ENCODE measurements around the gene TOGARAM1.

TOGARAM1 gene

DNA sequence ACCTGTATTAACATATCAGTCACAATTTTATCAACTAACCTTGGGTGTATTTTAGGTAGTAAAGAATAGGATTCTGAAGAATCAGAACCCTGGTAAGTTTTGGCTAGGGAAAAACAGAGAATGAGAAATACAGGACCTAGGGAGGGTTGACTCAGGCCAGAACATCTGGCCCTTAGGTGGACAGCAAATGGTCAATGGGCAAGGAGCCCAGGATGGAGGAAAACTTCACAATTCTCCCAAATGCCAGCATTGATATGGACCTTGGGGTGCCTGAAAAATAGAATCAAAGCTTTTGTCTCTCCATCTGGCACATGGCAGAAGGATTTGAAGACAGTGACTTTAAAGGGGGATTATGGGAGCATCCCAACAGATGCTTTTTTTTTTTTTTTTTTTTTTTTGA, 89.2 kb downstream of the TOGARAM1 start:
- no peak overlapping the region for H3K9ac ChIP-seq (ENCODE audit: low read depth, low read length)
- H3K36me3 ChIP-seq (ENCODE audit: control insufficient read depth, insufficient read depth, low read length), result no peaks in the 10 kb centered on the region
- H3K4me3 ChIP-seq (ENCODE audit: low read depth, low read length), result no peak overlapping the region

GRCh38 chr14:45051896-45052295, 89.9 kb downstream of the TOGARAM1 start:
- no peak overlapping the region for H3K9ac ChIP-seq (ENCODE audit: low read depth, low read length)
- no peaks in the 10 kb centered on the region for H3K4me1 ChIP-seq (ENCODE audit: control insufficient read depth, insufficient read depth, low read length)
- H3K27me3 ChIP-seq (ENCODE audit: control insufficient read depth, insufficient read depth, low read length), result no peaks in the 10 kb centered on the region
- H3K9me3 ChIP-seq (ENCODE audit: control insufficient read depth, insufficient read depth, low read length), result no peaks in the 10 kb centered on the region
- H3K4me3 ChIP-seq (ENCODE audit: low read depth, low read length), result no peak overlapping the region
- H3K36me3 ChIP-seq (ENCODE audit: control insufficient read depth, insufficient read depth, low read length), result no peaks in the 10 kb centered on the region

More for the DNA sequence above, 89.2 kb downstream of the TOGARAM1 start:
- H3K9me3 ChIP-seq (ENCODE audit: control insufficient read depth, insufficient read depth, low read length), result no peaks in the 10 kb centered on the region
- H3K4me1 ChIP-seq (ENCODE audit: control insufficient read depth, insufficient read depth, low read length), result no peaks in the 10 kb centered on the region
- no peaks in the 10 kb centered on the region for H3K27me3 ChIP-seq (ENCODE audit: control insufficient read depth, insufficient read depth, low read length)

GRCh38 chr14:45057349-45057748, 95.4 kb downstream of the TOGARAM1 start:
- Histone ChIP-seq H3K4me1 (ENCODE audit: control insufficient read depth, insufficient read depth, low read length) (no peaks in the 10 kb centered on the region), H3K9ac (ENCODE audit: low read depth, low read length) (no peak overlapping the region), H3K4me3 (ENCODE audit: low read depth, low read length) (no peak overlapping the region), H3K27me3 (ENCODE audit: control insufficient read depth, insufficient read depth, low read length) (no peaks in the 10 kb centered on the region), H3K36me3 (ENCODE audit: control insufficient read depth, insufficient read depth, low read length) (no peaks in the 10 kb centered on the region), H3K9me3 (ENCODE audit: control insufficient read depth, insufficient read depth, low read length) (no peaks in the 10 kb centered on the region)

- Histone ChIP-seq H3K27me3 (ENCODE audit: control insufficient read depth, insufficient read depth, low read length) (no peaks in the 10 kb centered on the region), H3K4me3 (ENCODE audit: low read depth, low read length) (no peak overlapping the region), H3K9me3 (ENCODE audit: control insufficient read depth, insufficient read depth, low read length) (no peaks in the 10 kb centered on the region), H3K9ac (ENCODE audit: low read depth, low read length) (no peak overlapping the region), H3K36me3 (ENCODE audit: control insufficient read depth, insufficient read depth, low read length) (no peaks in the 10 kb centered on the region), H3K4me1 (ENCODE audit: control insufficient read depth, insufficient read depth, low read length) (no peaks in the 10 kb centered on the region)
These were observed 95.9 kb downstream of the TOGARAM1 start for GRCh38 chr14:45057881-45058364.

DNA sequence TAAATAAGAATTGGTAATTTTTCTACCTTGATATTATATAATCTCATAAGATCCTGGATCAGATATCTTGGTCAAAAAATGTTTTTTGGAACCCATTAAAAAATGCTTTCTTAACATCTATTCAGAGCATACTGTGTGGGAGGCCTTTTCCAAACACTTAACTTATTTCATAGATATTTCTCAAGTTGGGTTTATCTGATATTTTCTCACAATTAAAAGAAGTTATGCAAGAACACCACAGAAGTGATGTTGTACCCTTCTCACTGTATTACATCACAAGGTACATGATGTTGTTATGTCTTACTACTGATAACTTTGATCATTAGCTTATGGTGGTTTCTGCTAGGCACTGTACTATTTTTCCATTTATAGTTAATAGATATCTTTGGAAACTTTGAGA, 98.6 kb downstream of the TOGARAM1 start:
- Histone ChIP-seq H3K36me3 (ENCODE audit: control insufficient read depth, insufficient read depth, low read length) (no peaks in the 10 kb centered on the region), H3K9me3 (ENCODE audit: control insufficient read depth, insufficient read depth, low read length) (no peaks in the 10 kb centered on the region), H3K4me3 (ENCODE audit: low read depth, low read length) (no peak overlapping the region), H3K4me1 (ENCODE audit: control insufficient read depth, insufficient read depth, low read length) (no peaks in the 10 kb centered on the region), H3K27me3 (ENCODE audit: control insufficient read depth, insufficient read depth, low read length) (no peaks in the 10 kb centered on the region), H3K9ac (ENCODE audit: low read depth, low read length) (no peak overlapping the region)

DNA sequence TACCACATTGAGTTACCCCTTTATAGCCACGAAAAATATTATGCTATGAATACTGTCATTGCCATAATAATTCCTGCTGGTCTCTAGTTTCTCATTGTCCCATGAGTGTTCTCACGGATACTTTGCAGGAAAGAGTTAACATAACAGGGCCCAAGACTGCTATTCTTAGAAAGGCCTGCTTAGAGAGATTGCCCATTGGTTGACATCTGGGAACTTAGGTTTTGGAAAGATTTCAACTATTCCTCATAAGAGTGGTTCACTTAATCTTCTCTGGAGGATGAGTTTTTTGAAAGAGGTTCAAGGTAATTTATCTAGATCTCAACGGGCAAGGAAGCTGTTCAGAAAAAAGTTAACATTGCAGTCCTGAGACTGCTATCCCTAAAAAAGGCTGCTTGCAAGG, 103.5 kb downstream of the TOGARAM1 start:
- H3K9me3 ChIP-seq (ENCODE audit: control insufficient read depth, insufficient read depth, low read length), result no peaks in the 10 kb centered on the region
- H3K9ac ChIP-seq (ENCODE audit: low read depth, low read length), result no peak overlapping the region
- no peak overlapping the region for H3K4me3 ChIP-seq (ENCODE audit: low read depth, low read length)
- H3K4me1 ChIP-seq (ENCODE audit: control insufficient read depth, insufficient read depth, low read length), result no peaks in the 10 kb centered on the region
- no peaks in the 10 kb centered on the region for H3K36me3 ChIP-seq (ENCODE audit: control insufficient read depth, insufficient read depth, low read length)
- H3K27me3 ChIP-seq (ENCODE audit: control insufficient read depth, insufficient read depth, low read length), result no peaks in the 10 kb centered on the region

DNA sequence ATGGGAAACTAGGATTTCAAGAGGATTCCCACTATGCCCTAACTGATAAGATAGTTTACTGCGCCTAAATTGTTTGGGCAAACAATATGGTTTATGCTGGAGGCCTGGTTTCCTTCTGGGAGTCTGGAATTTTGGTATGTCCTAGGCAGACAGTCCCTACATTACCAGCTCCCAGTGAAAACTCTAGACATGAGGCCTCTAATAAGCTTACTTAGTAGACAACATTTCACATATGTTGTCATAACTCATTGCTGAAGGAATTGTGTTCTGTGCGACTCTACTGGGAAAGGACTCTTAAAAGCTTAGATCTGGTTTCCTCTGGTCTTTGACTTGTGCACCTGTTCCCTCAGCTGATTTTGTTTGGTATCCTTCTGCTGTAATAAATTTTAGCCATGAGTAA, 104.0 kb downstream of the TOGARAM1 start:
- no peaks in the 10 kb centered on the region for H3K4me1 ChIP-seq (ENCODE audit: control insufficient read depth, insufficient read depth, low read length)
- no peak overlapping the region for H3K4me3 ChIP-seq (ENCODE audit: low read depth, low read length)

GRCh38 chr14:45066667-45067066, 104.7 kb downstream of the TOGARAM1 start:
- H3K36me3 ChIP-seq (ENCODE audit: control insufficient read depth, insufficient read depth, low read length), result no peaks in the 10 kb centered on the region
- no peaks in the 10 kb centered on the region for H3K4me1 ChIP-seq (ENCODE audit: control insufficient read depth, insufficient read depth, low read length)
- no peaks in the 10 kb centered on the region for H3K9me3 ChIP-seq (ENCODE audit: control insufficient read depth, insufficient read depth, low read length)
- no peak overlapping the region for H3K4me3 ChIP-seq (ENCODE audit: low read depth, low read length)
- H3K9ac ChIP-seq (ENCODE audit: low read depth, low read length), result no peak overlapping the region
- H3K27me3 ChIP-seq (ENCODE audit: control insufficient read depth, insufficient read depth, low read length), result no peaks in the 10 kb centered on the region

More for the DNA sequence above, 104.0 kb downstream of the TOGARAM1 start:
- no peaks in the 10 kb centered on the region for H3K9me3 ChIP-seq (ENCODE audit: control insufficient read depth, insufficient read depth, low read length)
- H3K27me3 ChIP-seq (ENCODE audit: control insufficient read depth, insufficient read depth, low read length), result no peaks in the 10 kb centered on the region
- no peak overlapping the region for H3K9ac ChIP-seq (ENCODE audit: low read depth, low read length)
- H3K36me3 ChIP-seq (ENCODE audit: control insufficient read depth, insufficient read depth, low read length), result no peaks in the 10 kb centered on the region

DNA sequence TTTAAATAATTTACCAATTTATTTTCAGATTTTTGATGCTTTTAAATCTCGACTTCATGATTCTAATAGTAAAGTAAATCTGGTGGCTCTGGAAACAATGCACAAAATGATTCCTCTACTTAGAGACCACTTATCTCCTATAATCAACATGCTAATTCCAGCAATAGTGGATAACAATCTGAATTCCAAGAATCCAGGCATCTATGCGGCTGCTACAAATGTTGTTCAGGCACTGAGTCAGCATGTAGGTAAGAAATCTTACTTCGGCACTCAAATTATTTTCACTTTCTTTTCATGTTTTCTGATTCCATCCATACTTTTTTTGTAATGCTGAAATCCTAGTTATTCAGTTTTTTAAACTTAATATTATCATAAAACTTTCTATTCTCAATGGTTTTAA, 106.4 kb downstream of the TOGARAM1 start:
- no peaks in the 10 kb centered on the region for H3K36me3 ChIP-seq (ENCODE audit: control insufficient read depth, insufficient read depth, low read length)

GRCh38 chr14:45070215-45070614, 108.2 kb downstream of the TOGARAM1 start:
- no peaks in the 10 kb centered on the region for H3K9me3 ChIP-seq (ENCODE audit: control insufficient read depth, insufficient read depth, low read length)
- no peaks in the 10 kb centered on the region for H3K36me3 ChIP-seq (ENCODE audit: control insufficient read depth, insufficient read depth, low read length)
- H3K4me1 ChIP-seq (ENCODE audit: control insufficient read depth, insufficient read depth, low read length), result no peaks in the 10 kb centered on the region
- no peak overlapping the region for H3K9ac ChIP-seq (ENCODE audit: low read depth, low read length)
- no peaks in the 10 kb centered on the region for H3K27me3 ChIP-seq (ENCODE audit: control insufficient read depth, insufficient read depth, low read length)
- no peak overlapping the region for H3K4me3 ChIP-seq (ENCODE audit: low read depth, low read length)

More for the DNA sequence above, 106.4 kb downstream of the TOGARAM1 start:
- no peaks in the 10 kb centered on the region for H3K27me3 ChIP-seq (ENCODE audit: control insufficient read depth, insufficient read depth, low read length)
- no peaks in the 10 kb centered on the region for H3K4me1 ChIP-seq (ENCODE audit: control insufficient read depth, insufficient read depth, low read length)
- H3K9ac ChIP-seq (ENCODE audit: low read depth, low read length), result no peak overlapping the region
- no peaks in the 10 kb centered on the region for H3K9me3 ChIP-seq (ENCODE audit: control insufficient read depth, insufficient read depth, low read length)
- no peak overlapping the region for H3K4me3 ChIP-seq (ENCODE audit: low read depth, low read length)

- H3K36me3 ChIP-seq (ENCODE audit: control insufficient read depth, insufficient read depth, low read length), result no peaks in the 10 kb centered on the region
- H3K9me3 ChIP-seq (ENCODE audit: control insufficient read depth, insufficient read depth, low read length), result no peaks in the 10 kb centered on the region
- H3K4me3 ChIP-seq (ENCODE audit: low read depth, low read length), result no peak overlapping the region
- no peaks in the 10 kb centered on the region for H3K27me3 ChIP-seq (ENCODE audit: control insufficient read depth, insufficient read depth, low read length)
- no peaks in the 10 kb centered on the region for H3K4me1 ChIP-seq (ENCODE audit: control insufficient read depth, insufficient read depth, low read length)
- no peak overlapping the region for H3K9ac ChIP-seq (ENCODE audit: low read depth, low read length)
These were observed 110.1 kb downstream of the TOGARAM1 start for GRCh38 chr14:45072126-45072525.

GRCh38 chr14:45073231-45073879, 111.4 kb downstream of the TOGARAM1 start:
- no peaks in the 10 kb centered on the region for H3K27me3 ChIP-seq (ENCODE audit: control insufficient read depth, insufficient read depth, low read length)
- no peaks in the 10 kb centered on the region for H3K4me1 ChIP-seq (ENCODE audit: control insufficient read depth, insufficient read depth, low read length)
- no peaks in the 10 kb centered on the region for H3K9me3 ChIP-seq (ENCODE audit: control insufficient read depth, insufficient read depth, low read length)
- H3K4me3 ChIP-seq (ENCODE audit: low read depth, low read length), result no peak overlapping the region
- H3K9ac ChIP-seq (ENCODE audit: low read depth, low read length), result no peak overlapping the region
- no peaks in the 10 kb centered on the region for H3K36me3 ChIP-seq (ENCODE audit: control insufficient read depth, insufficient read depth, low read length)
